Choroid plexus epithelial cell (primary cell): ENCODE measurements around the gene PTPN13.

Source experiments
- DNase-seq: peaks from one replicate; pipeline ENCODE4 v3.0.0-alpha.2; 2010; ENCODE audit warnings: low read depth
- H3K4me3 ChIP-seq: 2 replicates; pipeline ENCODE4 v1.5.1; 2011; ENCODE audit warnings: low read depth, mild to moderate bottlenecking, control low read depth, low read length, moderate library complexity
- CTCF ChIP-seq: conservative IDR thresholded peaks from 2 replicates; pipeline ENCODE4 v1.5.1; 2011; ENCODE audit warnings: low read depth, mild to moderate bottlenecking, control low read depth, inconsistent platforms, low read length, moderate library complexity

Gene PTPN13

GRCh38 chr4:86557526-86557925, 36.6 kb upstream of the PTPN13 start:
- TF ChIP-seq CTCF: no peak
- DNase-seq: peak; percentile 36
- H3K4me3 ChIP-seq: no peak overlapping the region

- no peak overlapping the region for H3K4me3 ChIP-seq
- TF ChIP-seq CTCF: no peak
- DNase-seq: no peak
Measured at GRCh38 chr4:86558258-86558657, 35.9 kb upstream of the PTPN13 start.

GRCh38 chr4:86558797-86559196, 35.3 kb upstream of the PTPN13 start:
- TF ChIP-seq CTCF: no peak
- no peak for DNase-seq

GRCh38 chr4:86560447-86560846, 33.7 kb upstream of the PTPN13 start:
- no peak for DNase-seq
- no peak for TF ChIP-seq CTCF
- no peak overlapping the region for H3K4me3 ChIP-seq

More at GRCh38 chr4:86558797-86559196, 35.3 kb upstream of the PTPN13 start:
- no peak overlapping the region for H3K4me3 ChIP-seq

- TF ChIP-seq CTCF: no peak
- DNase-seq: no peak
- H3K4me3 ChIP-seq: no peak overlapping the region
Measured at GRCh38 chr4:86561256-86561655, 32.9 kb upstream of the PTPN13 start.

- DNase-seq: no peak
- H3K4me3 ChIP-seq: no peak overlapping the region
- TF ChIP-seq CTCF: no peak
Measured at GRCh38 chr4:86563416-86563815, 30.7 kb upstream of the PTPN13 start.

GRCh38 chr4:86564795-86565194, 29.3 kb upstream of the PTPN13 start:
- DNase-seq: no peak
- no peak for TF ChIP-seq CTCF
- no peak overlapping the region for H3K4me3 ChIP-seq
